ENCODE data around the gene COPB2. TPM values are rescaled to one million over a fixed set of nuclear protein-coding genes. Genes with fewer than 3 reads are reported as not detected.

The COPB2 gene
- total and polyA plus RNA-seq, 10 of the 15 experiments (the other 5 are each of a cell fraction or from before 2014, with no cell fraction given), result 51.3 to 143 (median 116) TPM

- peak; percentile 50 to 57 (median 50); a peak in 5 of 6 replicates for TF ChIP-seq CTCF (IDR thresholded peaks at IDR 0.05 in 2 of 3, conservative IDR thresholded peaks at IDR 0.05 in 1 of 3; ENCODE audit: control insufficient read depth in 2 of 3, extremely low read depth in 1 of 3, insufficient read depth in 1 of 3, low read depth in 3 of 3, low read length in 3 of 3)
Measured at GRCh38 chr3:139353920-139354556, 35.4 kb downstream of the COPB2 start (continued).

GRCh38 chr3:139346771-139347170, 42.7 kb downstream of the COPB2 start:
- FAIRE-seq (no peak), DNase-seq (ENCODE audit: low read depth, low spot score) (no peak), ATAC-seq (no peak)
- Histone ChIP-seq H3K9ac (ENCODE audit: control insufficient read depth, insufficient read depth, low read length) (no peak overlapping the region), H3K9me3 (replicated peaks; ENCODE audit: control insufficient read depth, insufficient read depth, low read length) (no peaks in the 10 kb centered on the region; the same call in 2 of the 3 replicates), H3K4me3 (no peak overlapping the region), H3K79me2 (ENCODE audit: control insufficient read depth, insufficient read depth, low read length) (peaks cover 23% of the 10 kb centered on the region), H3K36me3 (ENCODE audit: control insufficient read depth in 2 of 2, insufficient read depth in 2 of 2, low read length in 1 of 2) (peaks cover 1 to 3% of the 10 kb centered on the region in 2 experiments), H3K27me3 (replicated peaks in 1 of 2; ENCODE audit: control insufficient read depth in 2 of 2, insufficient read depth in 2 of 2, low read length in 1 of 2) (no peaks in the 10 kb centered on the region), H3K4me2 (ENCODE audit: control insufficient read depth, insufficient read depth) (no peak overlapping the region), H2AFZ (ENCODE audit: control insufficient read depth, low read depth, low read length) (no peak overlapping the region), H3K4me1 (ENCODE audit: control insufficient read depth, insufficient read depth, low read length) (no peaks in the 10 kb centered on the region), H4K20me1 (ENCODE audit: control insufficient read depth, insufficient read depth) (no peaks in the 10 kb centered on the region), H3K27ac (ENCODE audit: control insufficient read depth, insufficient read depth) (no peak overlapping the region)
- SMC1A ChIA-PET (ENCODE audit: uncharacterized antibody, unreplicated experiment), result interaction anchor here (0.7 to 1.7 kb wide), 2 partner anchors 37 to 825 kb away, joined by 3 to 6 read pairs; no protein-coding TSS in a partner anchor
- RAD21 ChIA-PET (ENCODE audit: unreplicated experiment), result no interaction called here
- intact Hi-C loops (cut with micrococcal nuclease; ENCODE audit: unreplicated experiment), result no loop called here
- CTCF ChIA-PET, result interaction anchor here (1.0 to 1.3 kb wide), 3 partner anchors 8 to 235 kb away, joined by 3 read pairs; no protein-coding TSS in a partner anchor
- WGBS (ENCODE audit: insufficient coverage, insufficient replicate concordance, low lambda C conversion rate, missing lambda C conversion rate), result 100% methylated on average over 2 of the region's 2 CpGs
- no TSS peak for BruUV-seq (replicated peaks)
- in situ Hi-C loops (cut with MboI), result loop anchor here (10.0 kb wide), 1 partner anchor 642 kb away; no protein-coding TSS in a partner anchor
- POLR2A ChIA-PET, result interaction anchor here (1.5 kb wide), 1 partner anchor 10 kb away, joined by 5 read pairs; no protein-coding TSS in a partner anchor
- no peak for TF ChIP-seq ZBED1 (IDR thresholded peaks at IDR 0.05; ENCODE audit: borderline replicate concordance)
- TF ChIP-seq ZNF622 (IDR thresholded peaks at IDR 0.05), result no peak
- TF ChIP-seq WRNIP1 (IDR thresholded peaks at IDR 0.05; ENCODE audit: borderline replicate concordance, low read depth, low read length), result no peak
- TF ChIP-seq IRF5 (IDR thresholded peaks at IDR 0.05; ENCODE audit: borderline replicate concordance), result no peak
- no peak for TF ChIP-seq ZBTB11 (CRISPR knock-in tag; IDR thresholded peaks at IDR 0.05)
- no peak for TF ChIP-seq TCF3 (IDR thresholded peaks at IDR 0.05; ENCODE audit: borderline replicate concordance, insufficient read depth, low read depth, low read length)
- no peak for TF ChIP-seq ESRRA (IDR thresholded peaks at IDR 0.05; ENCODE audit: low read length)
- no peak for TF ChIP-seq KLF5 (IDR thresholded peaks at IDR 0.05; ENCODE audit: partially characterized antibody)
- no peak for TF ChIP-seq SKIL (IDR thresholded peaks at IDR 0.05; ENCODE audit: low read depth, poor library complexity, severe bottlenecking)
- TF ChIP-seq RCOR1 (conservative IDR thresholded peaks at IDR 0.05; ENCODE audit: low read depth, low read length), result no peak
- no peak for TF ChIP-seq RAD51 (IDR thresholded peaks at IDR 0.05)
